Panc1 (cell line): Measurements from ENCODE around the gene TMEM219. TPM values are rescaled to one million over a fixed set of nuclear protein-coding genes. Genes with fewer than 3 reads are reported as not detected.
A peak's percentile ranks its signal among the peaks of the same experiment; 100 is the strongest.

Source experiments
- ATAC-seq: fragments of 200-7000 bp; cut with Tn5 transposase; 2 replicates; pipeline ENCODE4 v1.9.1; 2020; ENCODE audit warnings: mild to moderate bottlenecking, moderate library complexity
- BruUV-seq: library from RNA; stranded (reverse); fragments of 400-500 nt; replicated peaks from 2 replicates; lab custom pipeline; 2021; lab: Mats Ljungman, UMichigan
- CTCF ChIA-PET: fragments of 300-600 bp; sonication (Branson Sonifier 250); formaldehyde crosslinking; loops from one replicate; lab custom pipeline; 2022; ENCODE audit warnings: antibody characterized with exemption; lab: Charles Lee
- POLR2A ChIA-PET: fragments of 300-600 bp; sonication (Branson Sonifier 250); formaldehyde crosslinking; loops from one replicate; lab custom pipeline; 2022; ENCODE audit warnings: antibody characterized with exemption; lab: Charles Lee
- DNase-seq: peaks from one replicate; pipeline ENCODE4 v3.0.0-alpha.2; 2010; ENCODE audit warnings: low read depth, low spot score
- H3K27ac ChIP-seq: 2 replicates; pipeline ENCODE4 v1.5.1; 2011; ENCODE audit warnings: mild to moderate bottlenecking, low read length, inconsistent platforms
- H3K27me3 ChIP-seq: fragments of 200-500 bp; sonication (Bioruptor generic); 2 replicates; pipeline ENCODE4 v1.6.0; 2014; ENCODE audit warnings: low read length, inconsistent platforms; ENCODE audit not compliant: control insufficient read depth, insufficient read depth
- H3K36me3 ChIP-seq: fragments of 200-500 bp; sonication (Bioruptor generic); 2 replicates; pipeline ENCODE4 v1.5.1; 2014; ENCODE audit warnings: inconsistent platforms, mild to moderate bottlenecking, low read length, moderate library complexity; ENCODE audit not compliant: control insufficient read depth, insufficient read depth
- H3K4me1 ChIP-seq: 2 replicates; pipeline ENCODE4 v1.5.1; 2011; ENCODE audit warnings: inconsistent platforms, mild to moderate bottlenecking, low read length, moderate library complexity; ENCODE audit not compliant: control insufficient read depth, insufficient read depth
- H3K4me3 ChIP-seq, 2 experiments: 2 replicates each; pipeline ENCODE4 v1.5.1; 2011 to 2012; ENCODE audit warnings: low read depth in 2 of 2, low read length in 2 of 2, mild to moderate bottlenecking in 2 of 2, inconsistent platforms in 1 of 2, moderate library complexity in 1 of 2
- H3K9me3 ChIP-seq: fragments of 200-500 bp; sonication (Bioruptor generic); 2 replicates; pipeline ENCODE4 v1.5.1; 2014; ENCODE audit warnings: low read depth, mild to moderate bottlenecking, inconsistent platforms, low read length, moderate library complexity; ENCODE audit not compliant: control insufficient read depth, insufficient read depth
- POLR2AphosphoS5 ChIP-seq: IDR thresholded peaks from 2 replicates; pipeline ENCODE4 v1.6.1; 2012; ENCODE audit warnings: mild to moderate bottlenecking, low read depth, low read length, moderate library complexity
- SIN3A ChIP-seq: IDR thresholded peaks from 2 replicates; pipeline ENCODE4 v1.6.1; 2012; ENCODE audit warnings: low read depth, mild to moderate bottlenecking, low read length, moderate library complexity, borderline replicate concordance; ENCODE audit not compliant: insufficient read depth
- TCF7L2 ChIP-seq: IDR thresholded peaks from 2 replicates; pipeline ENCODE4 v1.6.1; 2011; ENCODE audit warnings: mild to moderate bottlenecking, low read depth, low read length, inconsistent platforms
- in situ Hi-C: cut with HindIII; loops from 2 replicates; pipeline ENCODE4 v1.10.0; 2016; ENCODE audit warnings: low sequenced_read_pairs, low pct_unique_long_range_greater_than_20kb
- intact Hi-C: fragments of 100-400 bp; cut with micrococcal nuclease; formaldehyde crosslinking; loops from one replicate; pipeline ENCODE4 v1.10.0; 2022; ENCODE audit not compliant: unreplicated experiment
- total RNA-seq: library from RNA; stranded (reverse); gene quantifications from one replicate; pipeline ENCODE4 v1.2.1, GENCODE V29; 2021; ENCODE audit not compliant: unreplicated experiment
- TF ChIP-seq, protein P1 (sequence below), 2 experiments: IDR thresholded peaks; 2 replicates each; pipeline ENCODE4 v1.6.1; 2011 to 2012; ENCODE audit warnings: low read depth in 2 of 2, control low read depth in 1 of 2, low read length in 1 of 2, mild to moderate bottlenecking in 1 of 2, moderate library complexity in 1 of 2; ENCODE audit not compliant: insufficient read depth in 1 of 2
- TF ChIP-seq, protein P2 (sequence below): fragments of 450-650 bp; IDR thresholded peaks from 2 replicates; pipeline ENCODE4 v1.5.1; 2017; ENCODE audit warnings: mild to moderate bottlenecking

Gene TMEM219
- total RNA-seq, 1 experiment from 2014 or later = 161 TPM

- intact Hi-C loops = no loop called here
- Histone ChIP-seq H3K9me3 (no peaks in the 10 kb centered on the region), H3K27ac (peak overlapping the region; percentile 94), H3K36me3 (peaks cover 3% of the 10 kb centered on the region; the same call in 1 of the 2 replicates), H3K4me1 (peaks cover 15% of the 10 kb centered on the region), H3K27me3 (no peaks in the 10 kb centered on the region), H3K4me3 (peak overlapping the region; percentile 69 to 72)
- ChIA-PET CTCF (no interaction called here), POLR2A (interaction anchor here (1.3 kb wide), 1 partner anchor 10 kb away, joined by 3 read pairs; the partner anchor contains the start of gene TAOK2)
- DNase-seq = no peak
- in situ Hi-C loops = no loop called here
- TF ChIP-seq POLR2AphosphoS5 = no peak
- TF ChIP-seq, protein P1, sequence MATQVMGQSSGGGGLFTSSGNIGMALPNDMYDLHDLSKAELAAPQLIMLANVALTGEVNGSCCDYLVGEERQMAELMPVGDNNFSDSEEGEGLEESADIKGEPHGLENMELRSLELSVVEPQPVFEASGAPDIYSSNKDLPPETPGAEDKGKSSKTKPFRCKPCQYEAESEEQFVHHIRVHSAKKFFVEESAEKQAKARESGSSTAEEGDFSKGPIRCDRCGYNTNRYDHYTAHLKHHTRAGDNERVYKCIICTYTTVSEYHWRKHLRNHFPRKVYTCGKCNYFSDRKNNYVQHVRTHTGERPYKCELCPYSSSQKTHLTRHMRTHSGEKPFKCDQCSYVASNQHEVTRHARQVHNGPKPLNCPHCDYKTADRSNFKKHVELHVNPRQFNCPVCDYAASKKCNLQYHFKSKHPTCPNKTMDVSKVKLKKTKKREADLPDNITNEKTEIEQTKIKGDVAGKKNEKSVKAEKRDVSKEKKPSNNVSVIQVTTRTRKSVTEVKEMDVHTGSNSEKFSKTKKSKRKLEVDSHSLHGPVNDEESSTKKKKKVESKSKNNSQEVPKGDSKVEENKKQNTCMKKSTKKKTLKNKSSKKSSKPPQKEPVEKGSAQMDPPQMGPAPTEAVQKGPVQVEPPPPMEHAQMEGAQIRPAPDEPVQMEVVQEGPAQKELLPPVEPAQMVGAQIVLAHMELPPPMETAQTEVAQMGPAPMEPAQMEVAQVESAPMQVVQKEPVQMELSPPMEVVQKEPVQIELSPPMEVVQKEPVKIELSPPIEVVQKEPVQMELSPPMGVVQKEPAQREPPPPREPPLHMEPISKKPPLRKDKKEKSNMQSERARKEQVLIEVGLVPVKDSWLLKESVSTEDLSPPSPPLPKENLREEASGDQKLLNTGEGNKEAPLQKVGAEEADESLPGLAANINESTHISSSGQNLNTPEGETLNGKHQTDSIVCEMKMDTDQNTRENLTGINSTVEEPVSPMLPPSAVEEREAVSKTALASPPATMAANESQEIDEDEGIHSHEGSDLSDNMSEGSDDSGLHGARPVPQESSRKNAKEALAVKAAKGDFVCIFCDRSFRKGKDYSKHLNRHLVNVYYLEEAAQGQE (IDR thresholded peaks at IDR 0.05; ENCODE audit: insufficient read depth in 1 of 2, low read depth in 2 of 2, low read length in 1 of 2) = no peak
- TF ChIP-seq SIN3A = no peak
- no peak for TF ChIP-seq TCF7L2
- TF ChIP-seq, protein P2, sequence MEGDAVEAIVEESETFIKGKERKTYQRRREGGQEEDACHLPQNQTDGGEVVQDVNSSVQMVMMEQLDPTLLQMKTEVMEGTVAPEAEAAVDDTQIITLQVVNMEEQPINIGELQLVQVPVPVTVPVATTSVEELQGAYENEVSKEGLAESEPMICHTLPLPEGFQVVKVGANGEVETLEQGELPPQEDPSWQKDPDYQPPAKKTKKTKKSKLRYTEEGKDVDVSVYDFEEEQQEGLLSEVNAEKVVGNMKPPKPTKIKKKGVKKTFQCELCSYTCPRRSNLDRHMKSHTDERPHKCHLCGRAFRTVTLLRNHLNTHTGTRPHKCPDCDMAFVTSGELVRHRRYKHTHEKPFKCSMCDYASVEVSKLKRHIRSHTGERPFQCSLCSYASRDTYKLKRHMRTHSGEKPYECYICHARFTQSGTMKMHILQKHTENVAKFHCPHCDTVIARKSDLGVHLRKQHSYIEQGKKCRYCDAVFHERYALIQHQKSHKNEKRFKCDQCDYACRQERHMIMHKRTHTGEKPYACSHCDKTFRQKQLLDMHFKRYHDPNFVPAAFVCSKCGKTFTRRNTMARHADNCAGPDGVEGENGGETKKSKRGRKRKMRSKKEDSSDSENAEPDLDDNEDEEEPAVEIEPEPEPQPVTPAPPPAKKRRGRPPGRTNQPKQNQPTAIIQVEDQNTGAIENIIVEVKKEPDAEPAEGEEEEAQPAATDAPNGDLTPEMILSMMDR = no peak
- no TSS peak for BruUV-seq
- ATAC-seq = no peak
Measured at GRCh38 chr16:29963021-29963743, 1.3 kb downstream of the TMEM219 start.

- Histone ChIP-seq H3K27me3 (no peaks in the 10 kb centered on the region), H3K9me3 (no peaks in the 10 kb centered on the region), H3K4me3 (no peak overlapping the region), H3K36me3 (peaks cover 3% of the 10 kb centered on the region; the same call in 1 of the 2 replicates), H3K4me1 (no peaks in the 10 kb centered on the region), H3K27ac (no peak overlapping the region)
- CTCF ChIA-PET = no interaction called here
- DNase-seq (no peak), ATAC-seq (no peak)
- POLR2A ChIA-PET = no interaction called here
- in situ Hi-C loops (no loop called here), intact Hi-C loops (no loop called here)
- TF ChIP-seq TCF7L2 = no peak
- no peak for TF ChIP-seq SIN3A
- TF ChIP-seq, protein P2 = no peak
- TF ChIP-seq, protein P1 (IDR thresholded peaks at IDR 0.05; ENCODE audit: insufficient read depth in 1 of 2, low read depth in 2 of 2, low read length in 1 of 2) = no peak
- no peak for TF ChIP-seq POLR2AphosphoS5
- BruUV-seq = no TSS peak
Measured at GRCh38 chr16:29968205-29968604, 6.3 kb downstream of the TMEM219 start.
